HG03097 (cell line): ENCODE measurements around the gene MORN4.
"Not testable (repeated sequence)": the region's sequence is repeated elsewhere in the genome, so short reads cannot be mapped to it uniquely, and the experiment has no call there.

Experiments used
- ATAC-seq: cut with Tn5 transposase; IDR thresholded peaks from one replicate; pipeline ENCODE4 v1.9.1; 2021; ENCODE audit not compliant: unreplicated experiment, low FRiP score

Gene MORN4

DNA sequence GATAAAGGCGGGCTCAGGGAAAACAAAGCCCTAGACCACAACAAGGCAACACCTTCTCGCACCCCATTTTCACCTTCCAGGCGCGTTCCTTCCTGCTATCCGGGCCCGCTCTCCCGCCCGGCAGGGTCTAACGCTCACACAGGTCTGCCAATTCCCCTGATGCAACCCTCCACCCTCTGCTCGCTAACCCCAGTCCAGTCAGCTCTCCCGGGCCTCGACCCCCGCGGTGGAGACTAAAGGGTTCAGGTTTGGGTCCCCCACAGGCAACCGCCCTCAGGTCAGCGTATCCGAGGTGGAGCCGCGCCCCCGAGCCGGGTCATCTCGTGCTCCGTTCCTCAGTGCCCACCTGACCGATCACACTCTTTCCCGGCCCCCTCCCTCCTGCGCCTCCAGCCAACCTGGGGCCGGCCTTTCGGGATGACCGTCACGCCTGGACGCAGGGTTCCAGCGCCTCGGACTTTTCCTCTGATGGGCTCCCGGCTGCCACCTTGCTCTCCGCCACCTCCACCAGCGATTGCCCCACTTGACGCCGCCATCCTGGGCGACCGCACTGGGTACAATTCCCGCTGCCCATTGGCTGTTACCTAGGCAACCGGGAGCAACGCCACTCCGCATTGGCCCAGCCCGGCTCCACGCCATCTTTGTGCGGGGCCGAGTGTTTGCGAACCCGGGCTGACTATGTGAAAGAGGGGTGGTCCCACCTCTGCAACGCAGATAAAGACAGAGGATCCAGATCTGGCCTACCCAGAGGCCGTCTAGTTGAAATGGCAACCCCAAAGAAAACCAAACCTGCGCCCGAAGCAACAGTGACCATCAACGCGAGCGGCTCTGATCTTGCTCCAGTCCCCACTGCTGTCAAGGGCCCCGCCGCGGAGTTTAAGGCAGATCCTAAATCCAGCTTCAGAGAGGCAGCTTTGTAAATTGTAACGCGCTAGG lies at the start of gene MORN4:
Gene MORN4, minus strand, starts transcription at position 552 of the 936 bp plus-strand sequence. CDS start 13,847 bp downstream, outside the sequence.
- ATAC-seq: peak; percentile 95

DNA sequence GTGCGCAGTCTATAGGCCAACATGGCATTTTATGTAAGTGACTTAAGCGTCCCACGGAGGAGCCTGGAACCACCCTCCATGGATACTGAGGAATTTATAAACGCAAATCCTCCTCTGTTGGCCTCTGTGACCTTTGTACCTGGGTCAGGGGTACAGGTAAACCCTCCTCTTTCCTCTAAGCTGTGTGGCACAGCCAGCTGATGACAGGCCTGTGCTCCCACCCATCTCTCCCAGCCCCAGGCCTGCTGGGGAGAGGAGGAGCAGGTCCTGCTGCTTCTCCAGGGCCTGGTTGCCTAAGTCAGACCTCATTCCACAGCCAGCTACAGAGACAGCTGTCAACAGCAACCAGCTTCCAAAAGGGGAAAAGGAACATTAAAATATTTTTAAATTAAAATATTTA lies 48.7 kb upstream of the MORN4 start:
- no peak for ATAC-seq

DNA sequence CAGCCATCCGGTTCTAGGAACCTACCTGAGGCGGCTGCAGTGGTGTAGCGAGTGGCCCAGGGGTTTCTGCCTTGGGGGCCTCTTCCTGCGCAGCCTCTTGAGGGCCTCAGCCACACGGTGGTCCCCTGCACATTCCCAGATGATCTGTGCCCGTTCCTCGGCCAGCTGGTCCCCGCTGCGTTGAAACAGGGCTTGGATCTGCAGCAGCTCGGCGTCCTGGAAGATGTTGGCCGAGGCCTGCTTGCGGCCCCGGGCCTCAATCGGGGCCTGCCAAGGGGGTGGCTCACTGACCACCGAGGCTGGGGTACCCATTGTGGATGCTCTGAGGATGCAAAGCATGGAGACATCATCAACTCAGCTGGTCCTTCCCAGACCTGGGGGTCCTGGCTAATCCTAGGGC lies 46.3 kb upstream of the MORN4 start:
- no peak for ATAC-seq

DNA sequence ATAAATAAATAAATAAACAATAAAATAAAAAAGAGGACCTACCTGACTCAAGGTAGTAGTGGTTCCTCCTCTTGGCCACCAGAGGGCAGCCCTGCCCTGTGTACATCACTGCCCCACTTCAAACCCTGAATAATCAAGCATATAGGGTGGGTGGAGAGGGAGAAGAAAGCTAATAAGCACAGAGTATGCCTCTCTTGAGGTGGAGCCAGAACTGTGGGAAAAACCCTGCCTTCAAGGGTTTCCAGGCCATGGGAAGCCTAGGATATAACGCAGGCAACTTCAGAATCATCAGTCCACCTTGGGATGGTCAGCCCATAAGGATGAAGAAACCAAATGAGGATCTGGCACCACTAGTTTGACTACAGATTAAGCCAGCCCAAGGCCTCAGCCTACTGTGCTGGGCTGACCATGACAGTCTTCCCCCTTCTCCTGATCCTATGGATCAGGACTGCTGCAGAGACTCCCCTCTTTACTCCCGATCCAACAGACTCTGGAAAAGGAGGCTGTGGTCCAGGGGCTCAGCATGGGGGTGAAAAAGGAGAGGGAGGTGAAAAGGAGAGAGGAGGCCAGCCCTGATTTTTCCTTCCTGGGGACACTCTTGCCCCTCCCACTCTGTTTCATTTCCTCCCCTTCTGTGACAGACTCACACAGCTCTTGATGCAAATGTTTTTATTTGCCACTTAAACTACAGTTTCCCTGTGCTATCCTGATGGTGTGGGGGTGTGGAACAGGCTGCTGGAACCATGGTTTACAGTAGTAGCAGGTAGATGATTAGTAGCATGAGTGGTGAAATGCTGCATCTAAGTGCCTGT lies 43.7 kb upstream of the MORN4 start:
- ATAC-seq: no peak

DNA sequence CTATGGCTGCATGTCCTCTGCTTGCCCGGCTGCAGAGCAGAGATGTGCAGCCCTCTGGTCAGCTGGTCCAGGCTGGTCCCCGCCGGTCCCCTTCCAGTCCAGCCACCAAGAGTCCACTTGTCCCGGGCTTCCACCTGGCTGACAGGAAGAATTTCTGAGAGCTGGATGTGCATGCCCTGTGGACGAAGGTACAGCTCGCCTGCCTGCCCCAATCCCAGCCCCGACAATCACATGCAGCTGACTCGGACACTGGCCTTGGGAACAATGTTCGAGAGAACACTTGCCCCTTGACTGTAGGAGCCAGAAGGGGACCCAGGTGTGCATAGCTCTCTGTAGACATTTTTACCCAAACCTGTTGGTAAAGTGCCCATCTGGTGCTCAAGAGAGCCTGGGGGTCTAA lies 41.9 kb upstream of the MORN4 start:
- no peak for ATAC-seq

DNA sequence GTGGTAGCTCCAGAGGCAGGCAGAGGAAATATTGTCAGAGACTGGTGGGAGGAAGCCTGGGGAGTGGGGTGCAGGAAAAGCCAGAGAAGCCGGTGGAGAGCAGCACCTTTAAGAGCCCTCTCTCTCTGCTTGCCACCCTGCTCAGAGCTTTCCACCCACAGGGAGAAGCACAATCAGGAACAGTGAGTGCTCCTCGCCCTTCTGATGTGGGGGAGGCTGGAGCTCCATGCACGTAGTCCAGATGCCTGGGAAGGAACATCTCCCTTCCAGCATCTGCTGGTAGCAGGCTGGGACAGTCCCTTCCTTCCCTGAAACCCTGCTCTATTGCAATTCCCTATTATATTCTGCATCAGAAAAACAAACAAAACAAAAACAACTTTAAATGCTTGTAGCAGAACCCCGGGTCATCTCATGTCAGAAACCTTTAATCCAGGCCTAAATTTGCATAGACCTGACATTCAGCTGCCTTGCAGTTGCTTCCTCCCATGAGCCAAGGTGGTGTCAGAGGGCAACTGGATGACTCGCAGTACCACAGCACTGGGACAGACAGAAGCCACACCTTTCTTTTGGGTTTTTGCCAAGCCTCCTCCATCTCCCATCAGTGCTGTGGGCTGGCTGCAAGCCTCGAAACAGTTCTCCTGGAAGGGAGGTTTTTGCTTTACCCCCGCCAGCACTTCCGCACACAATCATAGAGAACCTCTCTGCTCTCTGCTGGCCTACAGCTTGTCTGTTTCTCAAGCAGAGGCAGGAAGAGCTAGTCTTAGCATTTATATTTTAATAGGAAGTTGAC lies 40.6 kb upstream of the MORN4 start:
- no peak for ATAC-seq

DNA sequence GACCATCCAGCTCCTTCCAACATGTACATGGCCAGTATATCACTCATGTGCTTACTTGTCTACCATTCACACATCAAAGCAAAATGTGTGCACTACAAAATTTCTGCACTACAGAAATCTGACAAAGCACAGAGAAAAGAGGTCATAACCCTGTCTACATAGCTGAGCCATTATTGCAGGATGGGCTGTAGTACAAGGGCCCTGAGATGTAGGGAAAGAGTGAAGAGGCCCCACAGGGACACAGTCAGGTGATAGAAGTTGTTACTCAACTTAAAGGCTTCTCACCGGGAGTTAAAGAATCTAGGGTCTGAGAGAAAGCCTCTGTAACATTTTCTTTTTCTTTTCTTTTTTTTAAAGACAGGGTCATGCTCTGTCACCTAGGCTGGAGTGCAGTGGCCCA lies 36.3 kb upstream of the MORN4 start:
- ATAC-seq: no peak

DNA sequence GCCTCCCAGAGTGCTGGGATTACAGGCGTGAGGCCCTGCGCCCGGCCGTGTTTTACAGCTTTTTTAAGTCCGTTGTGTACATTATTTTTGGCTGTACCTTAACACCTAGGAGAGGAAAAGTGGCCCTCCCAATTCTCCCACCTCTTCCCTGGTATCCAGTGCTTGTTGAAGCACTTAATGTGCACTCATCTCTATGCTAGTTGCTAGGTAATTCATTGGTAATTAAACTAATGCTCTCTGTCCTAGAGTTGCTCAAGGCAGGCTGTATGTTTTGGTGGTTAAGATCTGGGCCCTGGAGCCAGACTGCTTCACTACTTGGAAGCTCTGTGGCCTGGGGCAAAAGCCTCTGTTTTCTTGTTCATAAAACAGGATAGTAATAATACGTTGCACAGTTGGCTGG lies 34.2 kb upstream of the MORN4 start:
- ATAC-seq: no peak

DNA sequence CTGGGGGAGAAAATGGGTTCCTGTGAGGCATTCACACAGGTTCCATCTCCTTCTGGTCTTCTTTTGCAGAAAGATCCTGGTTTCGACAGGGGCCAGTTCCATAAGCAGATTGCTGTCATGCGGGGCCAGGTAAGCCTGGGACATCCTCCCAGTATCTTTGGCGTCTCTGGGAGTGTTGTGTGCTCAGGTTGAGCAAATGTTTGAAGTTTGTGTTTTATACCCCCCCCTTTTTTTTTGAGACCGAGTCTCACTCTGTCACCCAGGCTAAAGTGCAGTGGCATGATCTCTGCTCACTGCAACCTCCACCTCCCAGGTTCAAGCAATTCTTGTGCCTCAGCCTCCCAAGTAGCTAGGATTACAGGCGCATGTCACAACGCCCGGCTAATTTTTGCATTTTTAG lies 33.7 kb upstream of the MORN4 start:
- ATAC-seq: no peak

GRCh38 chr10:97664282-97664850 lies 31.1 kb upstream of the MORN4 start:
- no peak for ATAC-seq

DNA sequence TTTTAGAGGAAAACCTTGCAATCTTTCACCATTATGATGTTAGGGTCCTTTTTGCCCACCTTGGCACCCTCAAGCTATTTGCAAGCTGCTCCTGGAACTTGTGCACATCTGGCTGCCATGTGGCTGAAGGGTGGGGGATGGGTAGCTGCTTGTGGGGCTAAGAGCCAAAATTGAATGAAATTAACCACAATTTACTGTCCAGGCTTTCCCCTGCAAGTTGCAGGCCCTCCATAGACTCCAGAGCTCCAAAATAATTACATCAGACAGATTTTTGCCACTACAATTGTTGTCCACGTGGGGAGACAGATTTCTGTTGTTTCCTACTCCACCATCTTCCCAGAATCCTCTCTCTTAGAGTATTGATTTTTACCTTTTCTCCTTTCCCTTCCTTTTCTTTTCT lies 26.3 kb upstream of the MORN4 start:
- no peak for ATAC-seq

- no peak for ATAC-seq
Measured at GRCh38 chr10:97656777-97657176, 23.5 kb upstream of the MORN4 start.

- no peak for ATAC-seq
Measured at GRCh38 chr10:97651773-97652172, 18.5 kb upstream of the MORN4 start.

DNA sequence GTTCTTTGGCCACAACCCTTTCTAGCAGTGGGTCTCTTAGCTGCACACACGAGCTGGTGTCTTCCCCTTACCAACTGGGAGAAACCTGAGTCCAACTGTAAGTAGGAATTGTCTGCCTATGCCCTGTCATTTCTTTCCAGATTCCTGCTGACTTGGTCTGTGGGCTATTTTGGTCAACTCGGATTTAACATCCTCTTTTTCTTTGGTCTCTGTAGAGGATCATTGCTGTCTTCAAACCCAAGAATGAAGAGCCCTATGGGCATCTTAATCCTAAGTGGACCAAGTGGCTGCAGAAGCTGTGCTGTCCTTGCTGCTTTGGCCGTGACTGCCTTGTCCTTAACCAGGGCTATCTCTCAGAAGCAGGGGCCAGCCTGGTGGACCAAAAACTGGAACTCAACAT lies 17.4 kb upstream of the MORN4 start:
- no peak for ATAC-seq

DNA sequence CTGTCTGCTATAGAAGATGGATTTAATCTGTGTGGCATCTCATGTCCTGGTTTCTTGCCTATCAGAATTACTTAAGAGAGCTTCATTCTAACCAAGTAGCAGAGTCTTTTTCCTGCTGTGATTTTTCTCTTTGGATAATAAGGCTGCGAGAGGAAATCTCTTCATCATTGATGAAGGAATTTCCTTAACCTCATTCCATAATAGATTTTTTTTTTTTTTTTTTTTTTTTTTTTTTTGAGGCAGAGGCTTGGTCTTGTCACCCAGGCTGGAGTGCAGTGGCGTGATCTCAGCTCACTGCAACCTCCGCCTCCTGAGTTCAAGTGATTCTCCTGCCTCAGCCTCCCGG lies 16.1 kb upstream of the MORN4 start:
- ATAC-seq: not testable (repeated sequence)

DNA sequence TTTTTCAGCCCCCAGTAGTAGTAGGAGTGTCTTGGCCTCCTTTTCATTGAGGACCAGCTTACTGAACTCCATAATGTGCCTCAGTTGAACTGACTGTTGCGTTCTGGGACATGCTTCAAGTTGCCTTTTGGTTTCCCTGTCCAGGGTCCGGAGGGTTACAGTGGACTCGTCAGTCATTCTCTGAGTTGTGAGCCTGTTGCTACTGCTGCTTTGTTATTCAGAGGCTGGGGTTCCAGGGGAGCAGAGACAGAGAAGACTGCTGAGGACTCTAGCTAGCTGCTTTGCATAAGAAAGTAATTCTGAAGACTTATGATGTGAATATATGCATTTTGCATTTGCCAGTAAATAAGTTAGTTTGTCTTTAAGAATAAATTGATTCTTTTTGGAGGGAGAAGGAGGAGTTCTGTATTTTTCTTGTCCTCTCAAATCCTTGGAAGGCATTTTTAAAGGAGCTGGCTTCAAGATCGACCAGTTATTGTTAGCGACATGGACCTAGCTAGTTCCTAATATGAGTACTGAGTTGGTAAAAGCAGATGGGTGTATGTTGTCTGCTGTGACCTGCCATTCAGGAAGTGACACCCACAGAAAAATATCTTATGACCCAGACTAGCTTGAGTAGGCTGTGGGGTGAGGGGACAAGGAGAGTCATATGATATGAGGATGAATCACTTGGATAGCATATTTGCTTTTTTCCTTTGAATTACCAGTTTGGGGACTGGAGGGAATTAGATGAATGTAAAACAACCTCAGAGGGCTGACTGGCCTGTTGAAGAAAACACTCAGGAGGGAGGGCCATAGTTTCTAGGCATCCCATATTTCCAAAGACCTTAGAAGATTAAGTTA lies 15.5 kb upstream of the MORN4 start:
- no peak for ATAC-seq

DNA sequence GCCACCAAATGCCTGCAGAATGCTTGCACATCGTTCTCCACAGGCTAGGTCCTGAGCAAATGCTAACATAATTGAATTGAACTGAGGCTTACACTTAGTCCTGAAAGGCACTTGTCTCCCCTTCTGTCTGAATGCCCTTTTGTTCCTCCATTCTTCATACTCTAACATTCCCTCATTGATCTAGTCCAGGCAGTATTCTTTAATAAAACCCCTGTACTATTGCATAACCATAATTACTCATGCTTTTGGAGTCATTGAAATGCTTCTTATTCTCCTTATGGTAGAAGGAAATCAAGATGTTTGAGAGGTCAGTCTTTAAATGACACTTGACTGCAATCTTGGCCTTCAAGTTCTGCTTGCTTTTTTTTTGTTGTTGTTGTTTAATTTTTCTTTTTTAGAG lies 14.3 kb upstream of the MORN4 start:
- ATAC-seq: no peak

DNA sequence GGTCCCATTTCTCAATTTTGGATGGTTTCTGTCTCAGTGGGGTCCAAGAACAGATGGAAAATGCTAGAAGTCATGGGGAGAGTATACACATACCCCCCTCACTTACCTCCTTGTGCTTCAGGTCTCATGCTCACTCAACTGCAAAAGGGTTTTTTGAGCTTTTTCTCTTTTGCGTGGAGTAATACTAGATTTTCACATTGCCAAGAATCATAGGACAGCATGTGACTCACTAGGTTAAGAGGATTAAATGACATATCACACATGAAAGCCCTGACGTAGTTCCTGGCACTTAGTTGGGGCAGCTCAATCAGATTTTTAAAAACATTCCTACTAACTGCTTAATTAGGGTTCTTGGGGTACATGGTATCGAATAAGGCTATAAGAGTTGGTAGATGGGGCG lies 11.6 kb upstream of the MORN4 start:
- ATAC-seq: no peak

DNA sequence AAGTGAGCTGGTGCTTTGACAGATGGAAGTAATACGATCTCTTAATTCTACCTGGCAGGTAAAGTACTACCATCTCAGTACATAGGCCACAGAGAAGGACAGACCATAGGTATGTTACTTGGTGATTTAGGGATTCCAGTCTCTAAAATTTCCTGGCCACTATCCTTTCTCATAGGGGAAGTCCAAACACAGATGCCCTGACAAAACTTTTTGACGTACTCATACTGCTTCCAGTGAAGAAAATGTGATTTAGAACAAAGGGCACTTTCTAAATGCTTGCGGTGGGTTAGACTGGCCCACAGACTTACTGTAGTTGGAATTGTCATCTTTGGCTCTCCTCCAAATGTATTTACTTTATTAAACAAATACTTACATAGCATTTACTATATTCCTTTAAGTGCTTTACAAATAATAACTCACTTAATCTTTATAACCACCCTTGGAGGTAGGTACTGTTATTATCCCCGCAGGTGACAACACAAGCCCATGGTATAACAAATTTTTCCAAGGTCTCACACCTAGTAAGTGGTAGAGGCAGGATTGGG lies 10.2 kb upstream of the MORN4 start:
- no peak for ATAC-seq
